ENCODE data around the gene KLHDC4. TPM values are rescaled to one million over a fixed set of nuclear protein-coding genes. Genes with fewer than 3 reads are reported as not detected.

Gene KLHDC4
- total RNA-seq, 2 donors from 2014 or later = 21.8 to 79.4 TPM

- Histone ChIP-seq H3K27ac (no peak overlapping the region), H3K27me3 (no peaks in the 10 kb centered on the region), H3K4me1 (no peaks in the 10 kb centered on the region), H3K9ac (ENCODE audit: low read depth in 2 of 2, low read length in 2 of 2) (no peak overlapping the region), H3K9me3 (no peaks in the 10 kb centered on the region), H3K4me3 (no peak overlapping the region), H3K36me3 (no peaks in the 10 kb centered on the region)
- DNase-seq = no peak
- intact Hi-C loops (cut with DNase I) = no loop called here
- no peak for TF ChIP-seq CTCF (IDR thresholded peaks at IDR 0.05)
Observed at GRCh38 chr16:87694441-87695125, 71.2 kb downstream of the KLHDC4 start.

GRCh38 chr16:87693827-87694226, 72.0 kb downstream of the KLHDC4 start:
- no peak for DNase-seq

GRCh38 chr16:87692756-87693155, 73.0 kb downstream of the KLHDC4 start:
- Histone ChIP-seq H3K27ac (no peak overlapping the region), H3K36me3 (no peaks in the 10 kb centered on the region), H3K4me1 (no peaks in the 10 kb centered on the region), H3K4me3 (no peak overlapping the region), H3K9me3 (no peaks in the 10 kb centered on the region), H3K9ac (ENCODE audit: low read depth in 2 of 2, low read length in 2 of 2) (no peak overlapping the region), H3K27me3 (no peaks in the 10 kb centered on the region)
- DNase-seq = no peak
- intact Hi-C loops (cut with DNase I) = no loop called here
- no peak for TF ChIP-seq CTCF (IDR thresholded peaks at IDR 0.05)

More at GRCh38 chr16:87693827-87694226, 72.0 kb downstream of the KLHDC4 start:
- Histone ChIP-seq H3K4me1 (no peaks in the 10 kb centered on the region), H3K36me3 (no peaks in the 10 kb centered on the region), H3K4me3 (no peak overlapping the region), H3K27ac (no peak overlapping the region), H3K9ac (ENCODE audit: low read depth in 2 of 2, low read length in 2 of 2) (no peak overlapping the region), H3K9me3 (no peaks in the 10 kb centered on the region), H3K27me3 (no peaks in the 10 kb centered on the region)
- intact Hi-C loops (cut with DNase I) = no loop called here
- TF ChIP-seq CTCF (IDR thresholded peaks at IDR 0.05) = no peak

- Histone ChIP-seq H3K9ac (ENCODE audit: low read depth in 2 of 2, low read length in 2 of 2) (no peak overlapping the region), H3K4me3 (no peak overlapping the region), H3K27me3 (no peaks in the 10 kb centered on the region), H3K4me1 (no peaks in the 10 kb centered on the region), H3K27ac (no peak overlapping the region), H3K9me3 (no peaks in the 10 kb centered on the region), H3K36me3 (no peaks in the 10 kb centered on the region)
- intact Hi-C loops (cut with DNase I) = no loop called here
- DNase-seq = no peak
- TF ChIP-seq CTCF (IDR thresholded peaks at IDR 0.05) = no peak
Observed at GRCh38 chr16:87692176-87692575, 73.6 kb downstream of the KLHDC4 start.

GRCh38 chr16:87691686-87692079, 74.1 kb downstream of the KLHDC4 start:
- no peak for TF ChIP-seq CTCF (IDR thresholded peaks at IDR 0.05)
- Histone ChIP-seq H3K9me3 (no peaks in the 10 kb centered on the region), H3K4me3 (no peak overlapping the region), H3K27me3 (no peaks in the 10 kb centered on the region), H3K27ac (no peak overlapping the region), H3K4me1 (no peaks in the 10 kb centered on the region), H3K36me3 (no peaks in the 10 kb centered on the region), H3K9ac (ENCODE audit: low read depth in 2 of 2, low read length in 2 of 2) (no peak overlapping the region)
- DNase-seq = no peak
- intact Hi-C loops (cut with DNase I) = no loop called here
